ENCODE data around the gene ACKR1.

Gene ACKR1

GRCh38 chr1:159173320-159173719 is 31.4 kb upstream of the ACKR1 start:
- Histone ChIP-seq H3K36me3 (ENCODE audit: control insufficient read depth, insufficient read depth, low read length) (no peaks in the 10 kb centered on the region), H3K9ac (ENCODE audit: low read length) (no peak overlapping the region), H3K4me3 (ENCODE audit: low read length) (no peak overlapping the region), H3K27ac (ENCODE audit: low read depth, low read length) (no peak overlapping the region), H3K27me3 (ENCODE audit: control insufficient read depth, insufficient read depth, low read length) (peaks cover 10% of the 10 kb centered on the region), H3K4me1 (ENCODE audit: control insufficient read depth, insufficient read depth, low read length) (no peaks in the 10 kb centered on the region)

GRCh38 chr1:159175571-159175970 is 29.1 kb upstream of the ACKR1 start:
- Histone ChIP-seq H3K36me3 (ENCODE audit: control insufficient read depth, insufficient read depth, low read length) (no peaks in the 10 kb centered on the region), H3K9ac (ENCODE audit: low read length) (no peak overlapping the region), H3K4me1 (ENCODE audit: control insufficient read depth, insufficient read depth, low read length) (no peaks in the 10 kb centered on the region), H3K27ac (ENCODE audit: low read depth, low read length) (no peak overlapping the region), H3K27me3 (ENCODE audit: control insufficient read depth, insufficient read depth, low read length) (peaks cover 10% of the 10 kb centered on the region), H3K4me3 (ENCODE audit: low read length) (no peak overlapping the region)

- Histone ChIP-seq H3K4me3 (ENCODE audit: low read length) (no peak overlapping the region), H3K4me1 (ENCODE audit: control insufficient read depth, insufficient read depth, low read length) (no peaks in the 10 kb centered on the region), H3K36me3 (ENCODE audit: control insufficient read depth, insufficient read depth, low read length) (no peaks in the 10 kb centered on the region), H3K27ac (ENCODE audit: low read depth, low read length) (no peak overlapping the region), H3K27me3 (ENCODE audit: control insufficient read depth, insufficient read depth, low read length) (peaks cover 2% of the 10 kb centered on the region), H3K9ac (ENCODE audit: low read length) (no peak overlapping the region)
These were observed 27.3 kb upstream of the ACKR1 start for GRCh38 chr1:159177272-159177907.

GRCh38 chr1:159179906-159180305 is 24.8 kb upstream of the ACKR1 start:
- Histone ChIP-seq H3K4me3 (ENCODE audit: low read length) (no peak overlapping the region), H3K36me3 (ENCODE audit: control insufficient read depth, insufficient read depth, low read length) (no peaks in the 10 kb centered on the region), H3K27me3 (ENCODE audit: control insufficient read depth, insufficient read depth, low read length) (no peaks in the 10 kb centered on the region), H3K27ac (ENCODE audit: low read depth, low read length) (no peak overlapping the region), H3K9ac (ENCODE audit: low read length) (no peak overlapping the region), H3K4me1 (ENCODE audit: control insufficient read depth, insufficient read depth, low read length) (no peaks in the 10 kb centered on the region)

- no peak overlapping the region for H3K4me3 ChIP-seq (ENCODE audit: low read length)
- H3K4me1 ChIP-seq (ENCODE audit: control insufficient read depth, insufficient read depth, low read length), result no peaks in the 10 kb centered on the region
- no peaks in the 10 kb centered on the region for H3K27me3 ChIP-seq (ENCODE audit: control insufficient read depth, insufficient read depth, low read length)
These were observed 24.2 kb upstream of the ACKR1 start for GRCh38 chr1:159180516-159180915.

GRCh38 chr1:159181328-159182024 is 23.2 kb upstream of the ACKR1 start:
- H3K9ac ChIP-seq (ENCODE audit: low read length), result no peak overlapping the region
- no peak overlapping the region for H3K27ac ChIP-seq (ENCODE audit: low read depth, low read length)
- no peaks in the 10 kb centered on the region for H3K27me3 ChIP-seq (ENCODE audit: control insufficient read depth, insufficient read depth, low read length)
- H3K4me3 ChIP-seq (ENCODE audit: low read length), result no peak overlapping the region
- no peaks in the 10 kb centered on the region for H3K36me3 ChIP-seq (ENCODE audit: control insufficient read depth, insufficient read depth, low read length)
- no peaks in the 10 kb centered on the region for H3K4me1 ChIP-seq (ENCODE audit: control insufficient read depth, insufficient read depth, low read length)

More at GRCh38 chr1:159180516-159180915, 24.2 kb upstream of the ACKR1 start:
- Histone ChIP-seq H3K27ac (ENCODE audit: low read depth, low read length) (no peak overlapping the region), H3K9ac (ENCODE audit: low read length) (no peak overlapping the region), H3K36me3 (ENCODE audit: control insufficient read depth, insufficient read depth, low read length) (no peaks in the 10 kb centered on the region)

- Histone ChIP-seq H3K9ac (ENCODE audit: low read length) (no peak overlapping the region), H3K4me3 (ENCODE audit: low read length) (no peak overlapping the region), H3K36me3 (ENCODE audit: control insufficient read depth, insufficient read depth, low read length) (no peaks in the 10 kb centered on the region), H3K27ac (ENCODE audit: low read depth, low read length) (no peak overlapping the region), H3K4me1 (ENCODE audit: control insufficient read depth, insufficient read depth, low read length) (no peaks in the 10 kb centered on the region), H3K27me3 (ENCODE audit: control insufficient read depth, insufficient read depth, low read length) (peaks cover 10% of the 10 kb centered on the region)
These were observed 20.5 kb upstream of the ACKR1 start for GRCh38 chr1:159184201-159184600.

- H3K9ac ChIP-seq (ENCODE audit: low read length), result no peak overlapping the region
- H3K36me3 ChIP-seq (ENCODE audit: control insufficient read depth, insufficient read depth, low read length), result no peaks in the 10 kb centered on the region
- no peak overlapping the region for H3K27ac ChIP-seq (ENCODE audit: low read depth, low read length)
- H3K27me3 ChIP-seq (ENCODE audit: control insufficient read depth, insufficient read depth, low read length), result peaks cover 10% of the 10 kb centered on the region
- no peaks in the 10 kb centered on the region for H3K4me1 ChIP-seq (ENCODE audit: control insufficient read depth, insufficient read depth, low read length)
- no peak overlapping the region for H3K4me3 ChIP-seq (ENCODE audit: low read length)
These were observed 19.6 kb upstream of the ACKR1 start for GRCh38 chr1:159185121-159185520.

- H3K27me3 ChIP-seq (ENCODE audit: control insufficient read depth, insufficient read depth, low read length), result peaks cover 10% of the 10 kb centered on the region
- no peaks in the 10 kb centered on the region for H3K36me3 ChIP-seq (ENCODE audit: control insufficient read depth, insufficient read depth, low read length)
- H3K27ac ChIP-seq (ENCODE audit: low read depth, low read length), result no peak overlapping the region
- no peak overlapping the region for H3K4me3 ChIP-seq (ENCODE audit: low read length)
- no peaks in the 10 kb centered on the region for H3K4me1 ChIP-seq (ENCODE audit: control insufficient read depth, insufficient read depth, low read length)
- H3K9ac ChIP-seq (ENCODE audit: low read length), result no peak overlapping the region
These were observed 17.6 kb upstream of the ACKR1 start for GRCh38 chr1:159187033-159187432.

GRCh38 chr1:159187647-159188374 is 16.9 kb upstream of the ACKR1 start:
- Histone ChIP-seq H3K27me3 (ENCODE audit: control insufficient read depth, insufficient read depth, low read length) (peaks cover 10% of the 10 kb centered on the region), H3K9ac (ENCODE audit: low read length) (no peak overlapping the region), H3K27ac (ENCODE audit: low read depth, low read length) (no peak overlapping the region), H3K36me3 (ENCODE audit: control insufficient read depth, insufficient read depth, low read length) (no peaks in the 10 kb centered on the region), H3K4me1 (ENCODE audit: control insufficient read depth, insufficient read depth, low read length) (no peaks in the 10 kb centered on the region), H3K4me3 (ENCODE audit: low read length) (peak overlapping the region; percentile 30)

GRCh38 chr1:159188375-159188788 is 16.3 kb upstream of the ACKR1 start:
- no peaks in the 10 kb centered on the region for H3K36me3 ChIP-seq (ENCODE audit: control insufficient read depth, insufficient read depth, low read length)
- H3K4me3 ChIP-seq (ENCODE audit: low read length), result peak overlapping the region; percentile 30
- no peaks in the 10 kb centered on the region for H3K4me1 ChIP-seq (ENCODE audit: control insufficient read depth, insufficient read depth, low read length)
- H3K9ac ChIP-seq (ENCODE audit: low read length), result no peak overlapping the region
- H3K27me3 ChIP-seq (ENCODE audit: control insufficient read depth, insufficient read depth, low read length), result peaks cover 10% of the 10 kb centered on the region
- H3K27ac ChIP-seq (ENCODE audit: low read depth, low read length), result no peak overlapping the region

- H3K36me3 ChIP-seq (ENCODE audit: control insufficient read depth, insufficient read depth, low read length), result no peaks in the 10 kb centered on the region
- no peak overlapping the region for H3K9ac ChIP-seq (ENCODE audit: low read length)
- no peaks in the 10 kb centered on the region for H3K4me1 ChIP-seq (ENCODE audit: control insufficient read depth, insufficient read depth, low read length)
- peaks cover 10% of the 10 kb centered on the region for H3K27me3 ChIP-seq (ENCODE audit: control insufficient read depth, insufficient read depth, low read length)
- no peak overlapping the region for H3K27ac ChIP-seq (ENCODE audit: low read depth, low read length)
- no peak overlapping the region for H3K4me3 ChIP-seq (ENCODE audit: low read length)
These were observed 14.2 kb upstream of the ACKR1 start for GRCh38 chr1:159190441-159190840.

Data from rectal smooth muscle tissue (tissue), 1 donor.